Neural cell (in vitro differentiated cells): ENCODE results near the gene CXADR. TPM values are rescaled to one million over a fixed set of nuclear protein-coding genes. Genes with fewer than 3 reads are reported as not detected.

Experiments
- H2AFZ ChIP-seq: fragments of 200-600, 300-800 bp; sonication (generic), shearing (Covaris generic); 2 replicates; pipeline ENCODE4 v1.6.0; 2014; ENCODE audit warnings: low read depth, mild to moderate bottlenecking, antibody characterized with exemption, low read length, moderate library complexity
- H3F3A ChIP-seq: fragments of 200-600 bp; shearing (Covaris generic); 2 replicates; pipeline ENCODE4 v1.6.1; 2016; ENCODE audit warnings: mild to moderate bottlenecking, moderate library complexity, mixed read lengths, antibody characterized with exemption, low read length; ENCODE audit not compliant: insufficient read depth, poor library complexity, severe bottlenecking
- H3K27ac ChIP-seq: fragments of 200-600, 300-800 bp; sonication (generic), shearing (Covaris generic); 2 replicates; pipeline ENCODE4 v1.5.1; 2014; ENCODE audit warnings: mild to moderate bottlenecking, low read length, moderate library complexity
- H3K27me3 ChIP-seq: fragments of 300-800, 200-600 bp; sonication (generic), shearing (Covaris generic); 2 replicates; pipeline ENCODE4 v1.6.0; 2014; ENCODE audit warnings: mild to moderate bottlenecking, low read depth, low read length, moderate library complexity; ENCODE audit not compliant: insufficient read depth
- H3K36me3 ChIP-seq: fragments of 300-800, 200-600 bp; sonication (generic), shearing (Covaris generic); 2 replicates; pipeline ENCODE4 v1.5.1; 2014; ENCODE audit warnings: mild to moderate bottlenecking, antibody characterized with exemption, low read length, moderate library complexity; ENCODE audit not compliant: insufficient read depth
- H3K4me2 ChIP-seq: fragments of 300-800, 200-600 bp; sonication (generic), shearing (Covaris generic); 2 replicates; pipeline ENCODE4 v1.6.0; 2014; ENCODE audit warnings: mild to moderate bottlenecking, low read length
- H3K4me3 ChIP-seq: fragments of 300-800, 200-600 bp; sonication (generic), shearing (Covaris generic); 2 replicates; pipeline ENCODE4 v1.5.1; 2014; ENCODE audit warnings: mild to moderate bottlenecking, low read length, moderate library complexity
- H3K79me2 ChIP-seq: fragments of 200-600 bp; shearing (Covaris generic); replicated peaks from 2 replicates; pipeline ENCODE4 v1.6.0; 2014; ENCODE audit warnings: mild to moderate bottlenecking, low read length, moderate library complexity; ENCODE audit not compliant: insufficient read depth
- H3K9ac ChIP-seq: fragments of 300-800, 200-600 bp; sonication (generic), shearing (Covaris generic); 2 replicates; pipeline ENCODE4 v1.6.1; 2016; ENCODE audit warnings: mild to moderate bottlenecking, low read length, mixed read lengths
- H3K9me2 ChIP-seq: fragments of 200-600 bp; shearing (Covaris generic); 2 replicates; pipeline ENCODE4 v1.6.1; 2016; ENCODE audit warnings: mild to moderate bottlenecking, low read length, mixed read lengths; ENCODE audit not compliant: insufficient read depth
- H3K9me3 ChIP-seq: fragments of 200-600, 300-800 bp; sonication (generic), shearing (Covaris generic); 2 replicates; pipeline ENCODE4 v1.6.1; 2016; ENCODE audit warnings: mild to moderate bottlenecking, mixed run types, low read length, moderate library complexity, mixed read lengths
- H4K20me1 ChIP-seq: fragments of 200-600 bp; shearing (Covaris generic); 2 replicates; pipeline ENCODE4 v1.6.1; 2016; ENCODE audit warnings: mild to moderate bottlenecking, mixed run types; ENCODE audit not compliant: insufficient read depth
- CTCF ChIP-seq: fragments of 450-650 bp; IDR thresholded peaks from 2 replicates; pipeline ENCODE4 v1.5.1; 2014; ENCODE audit warnings: antibody characterized with exemption, mild to moderate bottlenecking, moderate library complexity; ENCODE audit not compliant: poor library complexity, severe bottlenecking
- EP300 ChIP-seq: fragments of 450-650 bp; conservative IDR thresholded peaks from 2 replicates; pipeline ENCODE4 v1.6.1; 2014; ENCODE audit warnings: antibody characterized with exemption, mild to moderate bottlenecking, moderate library complexity; ENCODE audit not compliant: poor library complexity, severe bottlenecking
- EZH2 ChIP-seq: fragments of 200-600, 300-800 bp; shearing (Covaris generic), sonication (generic); IDR thresholded peaks from 2 replicates; pipeline ENCODE4 v1.6.1; 2014; ENCODE audit warnings: antibody characterized with exemption, low read length, borderline replicate concordance, mild to moderate bottlenecking; ENCODE audit not compliant: insufficient read depth, poor library complexity, severe bottlenecking
- MXI1 ChIP-seq: fragments of 450-650 bp; conservative IDR thresholded peaks from 2 replicates; pipeline ENCODE4 v1.6.1; 2014; ENCODE audit warnings: antibody characterized with exemption, mild to moderate bottlenecking; ENCODE audit not compliant: poor library complexity, severe bottlenecking
- POLR2AphosphoS5 ChIP-seq: IDR thresholded peaks from 2 replicates; pipeline ENCODE4 v1.6.1; 2012
- RAD21 ChIP-seq: fragments of 450-650 bp; conservative IDR thresholded peaks from 2 replicates; pipeline ENCODE4 v1.6.1; 2014; ENCODE audit warnings: antibody characterized with exemption, mild to moderate bottlenecking, moderate library complexity
- SMC3 ChIP-seq: fragments of 450-650 bp; conservative IDR thresholded peaks from 2 replicates; pipeline ENCODE4 v1.6.1; 2014; ENCODE audit warnings: antibody characterized with exemption, mild to moderate bottlenecking, moderate library complexity; ENCODE audit not compliant: poor library complexity
- TAF1 ChIP-seq: IDR thresholded peaks from 2 replicates; pipeline ENCODE4 v1.6.1; 2012; ENCODE audit warnings: low read depth
- polyA plus RNA-seq: library from polyadenylated mRNA; depleted of rRNA; stranded (reverse); fragments of >200 nt; gene quantifications from 2 replicates; pipeline ENCODE4 v1.2.3, GENCODE V29; 2014
- TF ChIP-seq, protein P1 (sequence below): IDR thresholded peaks from 2 replicates; pipeline ENCODE4 v1.6.1; 2012; ENCODE audit warnings: borderline replicate concordance

CXADR gene
- polyA plus RNA-seq, 1 donor from 2014 or later, result 175 TPM

- no peaks in the 10 kb centered on the region for H3K9me3 ChIP-seq
- peaks cover 17% of the 10 kb centered on the region for H3K79me2 ChIP-seq
- H3K27ac ChIP-seq, result no peak overlapping the region
- no peak overlapping the region for H3K9ac ChIP-seq
- no peaks in the 10 kb centered on the region for H3K9me2 ChIP-seq
- H3K4me3 ChIP-seq, result no peak overlapping the region
- H3K27me3 ChIP-seq, result no peaks in the 10 kb centered on the region
- no peak overlapping the region for H2AFZ ChIP-seq
- no peaks in the 10 kb centered on the region for H3F3A ChIP-seq
- no peaks in the 10 kb centered on the region for H4K20me1 ChIP-seq
- no peak overlapping the region for H3K4me2 ChIP-seq
- TF ChIP-seq POLR2AphosphoS5 (no peak), RAD21 (no peak), MXI1 (no peak), EZH2 (no peak), TAF1 (no peak), EP300 (no peak), SMC3 (no peak), CTCF (no peak)
- TF ChIP-seq, protein P1, sequence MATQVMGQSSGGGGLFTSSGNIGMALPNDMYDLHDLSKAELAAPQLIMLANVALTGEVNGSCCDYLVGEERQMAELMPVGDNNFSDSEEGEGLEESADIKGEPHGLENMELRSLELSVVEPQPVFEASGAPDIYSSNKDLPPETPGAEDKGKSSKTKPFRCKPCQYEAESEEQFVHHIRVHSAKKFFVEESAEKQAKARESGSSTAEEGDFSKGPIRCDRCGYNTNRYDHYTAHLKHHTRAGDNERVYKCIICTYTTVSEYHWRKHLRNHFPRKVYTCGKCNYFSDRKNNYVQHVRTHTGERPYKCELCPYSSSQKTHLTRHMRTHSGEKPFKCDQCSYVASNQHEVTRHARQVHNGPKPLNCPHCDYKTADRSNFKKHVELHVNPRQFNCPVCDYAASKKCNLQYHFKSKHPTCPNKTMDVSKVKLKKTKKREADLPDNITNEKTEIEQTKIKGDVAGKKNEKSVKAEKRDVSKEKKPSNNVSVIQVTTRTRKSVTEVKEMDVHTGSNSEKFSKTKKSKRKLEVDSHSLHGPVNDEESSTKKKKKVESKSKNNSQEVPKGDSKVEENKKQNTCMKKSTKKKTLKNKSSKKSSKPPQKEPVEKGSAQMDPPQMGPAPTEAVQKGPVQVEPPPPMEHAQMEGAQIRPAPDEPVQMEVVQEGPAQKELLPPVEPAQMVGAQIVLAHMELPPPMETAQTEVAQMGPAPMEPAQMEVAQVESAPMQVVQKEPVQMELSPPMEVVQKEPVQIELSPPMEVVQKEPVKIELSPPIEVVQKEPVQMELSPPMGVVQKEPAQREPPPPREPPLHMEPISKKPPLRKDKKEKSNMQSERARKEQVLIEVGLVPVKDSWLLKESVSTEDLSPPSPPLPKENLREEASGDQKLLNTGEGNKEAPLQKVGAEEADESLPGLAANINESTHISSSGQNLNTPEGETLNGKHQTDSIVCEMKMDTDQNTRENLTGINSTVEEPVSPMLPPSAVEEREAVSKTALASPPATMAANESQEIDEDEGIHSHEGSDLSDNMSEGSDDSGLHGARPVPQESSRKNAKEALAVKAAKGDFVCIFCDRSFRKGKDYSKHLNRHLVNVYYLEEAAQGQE, result no peak
- H3K36me3 ChIP-seq, result peaks cover 6% of the 10 kb centered on the region
Measured at GRCh38 chr21:17560377-17561025, 47.7 kb downstream of the CXADR start.

DNA sequence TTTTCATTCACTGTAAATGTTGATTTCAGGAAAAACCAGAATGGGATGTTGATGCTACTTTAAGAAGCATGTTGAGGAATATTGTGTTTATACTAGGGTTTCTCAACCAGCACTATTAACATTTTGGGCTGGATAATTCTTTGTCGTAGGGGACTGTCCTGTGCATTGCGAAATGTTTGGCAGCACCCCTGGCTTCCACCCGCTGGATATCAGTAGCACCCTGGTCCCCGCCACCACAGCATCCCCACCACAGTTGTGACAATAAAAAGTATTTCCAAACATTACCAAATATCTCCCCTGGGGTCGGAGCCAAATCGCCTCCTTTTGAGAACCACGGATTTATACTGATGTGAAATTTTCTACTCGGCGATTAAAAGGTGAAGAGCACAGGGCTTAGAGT, 57.9 kb downstream of the CXADR start:
- TF ChIP-seq EZH2 (no peak), EP300 (no peak), RAD21 (no peak), POLR2AphosphoS5 (no peak)
- Histone ChIP-seq H3K9me3 (no peaks in the 10 kb centered on the region), H3K79me2 (no peaks in the 10 kb centered on the region), H3K9me2 (no peaks in the 10 kb centered on the region), H2AFZ (no peak overlapping the region), H3K9ac (no peak overlapping the region), H3K4me2 (no peak overlapping the region), H3K27me3 (no peaks in the 10 kb centered on the region), H4K20me1 (no peaks in the 10 kb centered on the region), H3F3A (no peaks in the 10 kb centered on the region), H3K27ac (no peak overlapping the region), H3K4me3 (no peak overlapping the region), H3K36me3 (no peaks in the 10 kb centered on the region)
